Breast epithelium (tissue), 4 donors: ENCODE data around the gene CHRNE. TPM values are rescaled to one million over a fixed set of nuclear protein-coding genes. Genes with fewer than 3 reads are reported as not detected.
A peak's percentile ranks its signal among the peaks of the same experiment; 100 is the strongest.

Experiments
- DNase-seq, 2 donors: peaks; one replicate each; pipeline ENCODE4 v3.0.0-alpha.2; 2019; ENCODE audit warnings: low spot score in 2 of 2
- H3K27ac ChIP-seq, 2 donors: fragments of 200-600 bp; sonication (generic) in 1 of 2; one replicate each; pipeline ENCODE4 v1.5.1; 2016 to 2019; ENCODE audit warnings: mild to moderate bottlenecking in 1 of 2
- H3K27me3 ChIP-seq, 2 donors: fragments of 200-600 bp; sonication (generic) in 1 of 2; one replicate each; pipeline versions ENCODE4 v1.5.1 to v1.6.0; 2017 to 2019; ENCODE audit warnings: control low read depth in 1 of 2, mild to moderate bottlenecking in 1 of 2
- H3K36me3 ChIP-seq: fragments of 200-600 bp; one replicate; pipeline ENCODE4 v1.5.1; 2019
- H3K4me1 ChIP-seq, 2 donors: fragments of 200-600 bp; sonication (generic); one replicate each; pipeline ENCODE4 v1.5.1; 2016 to 2019; ENCODE audit warnings: control low read depth in 1 of 2
- H3K4me3 ChIP-seq, 3 donors: fragments of 200-600 bp; sonication (generic); 1 replicate in 2 of 3; 2 replicates in 1 of 3; pipeline ENCODE4 v1.5.1; 2016 to 2019; ENCODE audit warnings: mild to moderate bottlenecking in 3 of 3, moderate library complexity in 2 of 3
- H3K9me3 ChIP-seq, 2 donors: fragments of 200-600 bp; sonication (generic) in 1 of 2; one replicate each; pipeline ENCODE4 v1.5.1; 2016 to 2019; ENCODE audit warnings: control low read depth in 1 of 2
- CTCF ChIP-seq, 3 donors: fragments of 450-650 bp; IDR thresholded peaks; one replicate each; pipeline ENCODE4 v1.5.1; 2016 to 2017; ENCODE audit warnings: antibody characterized with exemption in 3 of 3, mild to moderate bottlenecking in 3 of 3, moderate library complexity in 3 of 3
- POLR2A ChIP-seq: fragments of 450-650 bp; IDR thresholded peaks from one replicate; pipeline ENCODE4 v1.6.1; 2016; ENCODE audit warnings: antibody characterized with exemption, mild to moderate bottlenecking, moderate library complexity
- POLR2AphosphoS5 ChIP-seq, 3 donors: sonication (generic); formaldehyde crosslinking; IDR thresholded peaks; one replicate each; pipeline ENCODE4 v1.6.1; 2017; ENCODE audit warnings: antibody characterized with exemption in 3 of 3
- intact Hi-C: fragments of 100-400 bp; cut with DNase I; formaldehyde crosslinking; loops from one replicate; pipeline ENCODE4 v1.15.1; 2023; ENCODE audit warnings: low total_unique reads
- total RNA-seq, 3 donors: library from RNA; depleted of rRNA; stranded (reverse); fragments of >200 nt; gene quantifications; one replicate each; pipeline ENCODE4 v1.1.0, GENCODE V29; 2016

The CHRNE gene
- total RNA-seq, 3 donors from 2014 or later, result 0.16 to 2.0 (median 0.73) TPM

- DNase-seq, result no peak
- Histone ChIP-seq H3K27ac (peak overlapping the region; percentile 78 to 79), H3K4me1 (peaks cover 3 to 9% of the 10 kb centered on the region in 2 donors), H3K4me3 (no peak overlapping the region), H3K27me3 (no peaks in the 10 kb centered on the region), H3K9me3 (no peaks in the 10 kb centered on the region), H3K36me3 (no peaks in the 10 kb centered on the region)
- intact Hi-C loops, result no loop called here
- TF ChIP-seq CTCF (IDR thresholded peaks at IDR 0.05) (no peak), POLR2A (no peak), POLR2AphosphoS5 (IDR thresholded peaks at IDR 0.05) (no peak)
Measured at GRCh38 chr17:4853208-4853671, 49.7 kb downstream of the CHRNE start.

GRCh38 chr17:4852567-4853207 is 50.2 kb downstream of the CHRNE start:
- DNase-seq, result no peak
- Histone ChIP-seq H3K27ac (peak overlapping the region in 1 of 2 donors; percentile 32), H3K36me3 (no peaks in the 10 kb centered on the region), H3K27me3 (no peaks in the 10 kb centered on the region), H3K4me3 (no peak overlapping the region), H3K9me3 (no peaks in the 10 kb centered on the region), H3K4me1 (peaks cover 1 to 4% of the 10 kb centered on the region in 2 donors)
- intact Hi-C loops, result no loop called here
- TF ChIP-seq CTCF (IDR thresholded peaks at IDR 0.05) (no peak), POLR2A (no peak), POLR2AphosphoS5 (IDR thresholded peaks at IDR 0.05) (no peak)

- H3K4me3 ChIP-seq, result no peak overlapping the region
- TF ChIP-seq CTCF (IDR thresholded peaks at IDR 0.05) (no peak), POLR2AphosphoS5 (IDR thresholded peaks at IDR 0.05) (no peak)
- no peaks in the 10 kb centered on the region for H3K36me3 ChIP-seq
- intact Hi-C loops, result no loop called here
- no peak for DNase-seq
- peak overlapping the region; percentile 77 to 83 for H3K27ac ChIP-seq
- no peaks in the 10 kb centered on the region for H3K4me1 ChIP-seq
- no peaks in the 10 kb centered on the region for H3K27me3 ChIP-seq
- no peaks in the 10 kb centered on the region for H3K9me3 ChIP-seq
Measured at GRCh38 chr17:4851084-4851483, 51.8 kb downstream of the CHRNE start.

- peak overlapping the region; percentile 77 to 83 for H3K27ac ChIP-seq
Measured at GRCh38 chr17:4850246-4850645, 52.7 kb downstream of the CHRNE start.

More at GRCh38 chr17:4850246-4850645, 52.7 kb downstream of the CHRNE start:
- no peaks in the 10 kb centered on the region for H3K36me3 ChIP-seq
- no peak overlapping the region for H3K4me3 ChIP-seq
- intact Hi-C loops, result no loop called here
- H3K4me1 ChIP-seq, result no peaks in the 10 kb centered on the region
- no peaks in the 10 kb centered on the region for H3K9me3 ChIP-seq
- H3K27me3 ChIP-seq, result no peaks in the 10 kb centered on the region
- DNase-seq, result no peak
- no peak for TF ChIP-seq POLR2A
- no peak for TF ChIP-seq POLR2AphosphoS5 (IDR thresholded peaks at IDR 0.05)
- no peak for TF ChIP-seq CTCF (IDR thresholded peaks at IDR 0.05)
